ENCODE data around the gene SNW1. TPM values are rescaled to one million over a fixed set of nuclear protein-coding genes. Genes with fewer than 3 reads are reported as not detected.

Gene SNW1
- total and polyA plus RNA-seq, 2 of the 13 experiments (the other 11 are each of a cell fraction or from before 2014, with no cell fraction given) = 23.2 to 65.8 TPM

GRCh38 chr14:77761205-77761931 lies 412 bp upstream of the SNW1 start (continued):
- TF ChIP-seq IKZF5 (CRISPR knock-in tag; IDR thresholded peaks at IDR 0.05) (no peak), PHF5A (CRISPR knock-in tag; IDR thresholded peaks at IDR 0.05; ENCODE audit: low read depth, unreplicated experiment) (peak; percentile 45), NFE2 (CRISPR knock-in tag; IDR thresholded peaks at IDR 0.05) (no peak), CHD2 (IDR thresholded peaks at IDR 0.05; ENCODE audit: low read depth, low read length) (no peak), KLF11 (CRISPR knock-in tag; IDR thresholded peaks at IDR 0.05) (0 out of 2 replicates have a peak, but pooled peaks have one; percentile 10), ZNF788 (CRISPR knock-in tag; IDR thresholded peaks at IDR 0.05; ENCODE audit: borderline replicate concordance) (0 out of 2 replicates have a peak, but pooled peaks have one; percentile 24), HOXD1 (CRISPR knock-in tag; IDR thresholded peaks at IDR 0.05) (no peak), GLMP (CRISPR knock-in tag; IDR thresholded peaks at IDR 0.05; ENCODE audit: borderline replicate concordance) (no peak), CREM (IDR thresholded peaks at IDR 0.05) (peak; percentile 84), CREM (CRISPR knock-in tag; IDR thresholded peaks at IDR 0.05) (no peak), EZH2 (conservative IDR thresholded peaks at IDR 0.05; ENCODE audit: low read depth, low read length) (no peak), STAT6 (CRISPR knock-in tag; IDR thresholded peaks at IDR 0.05; ENCODE audit: borderline replicate concordance) (0 out of 2 replicates have a peak, but pooled peaks have one; percentile 6), SMAD3 (CRISPR knock-in tag; IDR thresholded peaks at IDR 0.05) (no peak), GATAD2A (CRISPR knock-in tag; IDR thresholded peaks at IDR 0.05) (peak; percentile 30; the same call in 1 of the 2 replicates), ZNF800 (CRISPR knock-in tag; IDR thresholded peaks at IDR 0.05) (no peak)
- TF ChIP-seq, protein P1, sequence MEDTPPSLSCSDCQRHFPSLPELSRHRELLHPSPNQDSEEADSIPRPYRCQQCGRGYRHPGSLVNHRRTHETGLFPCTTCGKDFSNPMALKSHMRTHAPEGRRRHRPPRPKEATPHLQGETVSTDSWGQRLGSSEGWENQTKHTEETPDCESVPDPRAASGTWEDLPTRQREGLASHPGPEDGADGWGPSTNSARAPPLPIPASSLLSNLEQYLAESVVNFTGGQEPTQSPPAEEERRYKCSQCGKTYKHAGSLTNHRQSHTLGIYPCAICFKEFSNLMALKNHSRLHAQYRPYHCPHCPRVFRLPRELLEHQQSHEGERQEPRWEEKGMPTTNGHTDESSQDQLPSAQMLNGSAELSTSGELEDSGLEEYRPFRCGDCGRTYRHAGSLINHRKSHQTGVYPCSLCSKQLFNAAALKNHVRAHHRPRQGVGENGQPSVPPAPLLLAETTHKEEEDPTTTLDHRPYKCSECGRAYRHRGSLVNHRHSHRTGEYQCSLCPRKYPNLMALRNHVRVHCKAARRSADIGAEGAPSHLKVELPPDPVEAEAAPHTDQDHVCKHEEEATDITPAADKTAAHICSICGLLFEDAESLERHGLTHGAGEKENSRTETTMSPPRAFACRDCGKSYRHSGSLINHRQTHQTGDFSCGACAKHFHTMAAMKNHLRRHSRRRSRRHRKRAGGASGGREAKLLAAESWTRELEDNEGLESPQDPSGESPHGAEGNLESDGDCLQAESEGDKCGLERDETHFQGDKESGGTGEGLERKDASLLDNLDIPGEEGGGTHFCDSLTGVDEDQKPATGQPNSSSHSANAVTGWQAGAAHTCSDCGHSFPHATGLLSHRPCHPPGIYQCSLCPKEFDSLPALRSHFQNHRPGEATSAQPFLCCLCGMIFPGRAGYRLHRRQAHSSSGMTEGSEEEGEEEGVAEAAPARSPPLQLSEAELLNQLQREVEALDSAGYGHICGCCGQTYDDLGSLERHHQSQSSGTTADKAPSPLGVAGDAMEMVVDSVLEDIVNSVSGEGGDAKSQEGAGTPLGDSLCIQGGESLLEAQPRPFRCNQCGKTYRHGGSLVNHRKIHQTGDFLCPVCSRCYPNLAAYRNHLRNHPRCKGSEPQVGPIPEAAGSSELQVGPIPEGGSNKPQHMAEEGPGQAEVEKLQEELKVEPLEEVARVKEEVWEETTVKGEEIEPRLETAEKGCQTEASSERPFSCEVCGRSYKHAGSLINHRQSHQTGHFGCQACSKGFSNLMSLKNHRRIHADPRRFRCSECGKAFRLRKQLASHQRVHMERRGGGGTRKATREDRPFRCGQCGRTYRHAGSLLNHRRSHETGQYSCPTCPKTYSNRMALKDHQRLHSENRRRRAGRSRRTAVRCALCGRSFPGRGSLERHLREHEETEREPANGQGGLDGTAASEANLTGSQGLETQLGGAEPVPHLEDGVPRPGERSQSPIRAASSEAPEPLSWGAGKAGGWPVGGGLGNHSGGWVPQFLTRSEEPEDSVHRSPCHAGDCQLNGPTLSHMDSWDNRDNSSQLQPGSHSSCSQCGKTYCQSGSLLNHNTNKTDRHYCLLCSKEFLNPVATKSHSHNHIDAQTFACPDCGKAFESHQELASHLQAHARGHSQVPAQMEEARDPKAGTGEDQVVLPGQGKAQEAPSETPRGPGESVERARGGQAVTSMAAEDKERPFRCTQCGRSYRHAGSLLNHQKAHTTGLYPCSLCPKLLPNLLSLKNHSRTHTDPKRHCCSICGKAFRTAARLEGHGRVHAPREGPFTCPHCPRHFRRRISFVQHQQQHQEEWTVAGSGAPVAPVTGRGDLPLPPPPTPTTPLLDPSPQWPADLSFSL (CRISPR knock-in tag; IDR thresholded peaks at IDR 0.05) = 0 out of 2 replicates have a peak, but pooled peaks have one; percentile 28
